GM12878 (cell line): Measurements from ENCODE around the gene CDH5. TPM values are rescaled to one million over a fixed set of nuclear protein-coding genes. Genes with fewer than 3 reads are reported as not detected.

Experiments used
- ATAC-seq: fragments of 200-7000 bp; cut with Tn5 transposase; 3 replicates; pipeline ENCODE4 v1.9.1; 2020; ENCODE audit warnings: mild to moderate bottlenecking, moderate library complexity
- Bru-seq: library from RNA; stranded (reverse); fragments of 400-500 nt; gene quantifications from one replicate; lab custom pipeline; 2021; lab: Mats Ljungman, UMichigan
- BruChase-seq, 2 experiments: library from RNA; stranded (reverse); fragments of 400-500 nt; gene quantifications; one replicate each; lab custom pipeline; 2021; lab: Mats Ljungman, UMichigan
- BruUV-seq: library from RNA; stranded (reverse); fragments of 400-500 nt; replicated peaks from 2 replicates; lab custom pipeline; 2021; lab: Mats Ljungman, UMichigan
- CTCF ChIA-PET: fragments of 300-600 bp; sonication (Branson Sonifier 250); formaldehyde crosslinking; extraction: SDS; loops from one replicate; lab custom pipeline; 2021; ENCODE audit warnings: inconsistent platforms; lab: Yijun Ruan, JAX
- POLR2A ChIA-PET: fragments of 350-600 bp; formaldehyde crosslinking; extraction: SDS; loops from one replicate; lab custom pipeline; 2021; ENCODE audit warnings: inconsistent platforms; lab: Charles Lee
- RAD21 ChIA-PET: fragments of 300-600 bp; sonication (Branson Sonifier 250); formaldehyde crosslinking; loops from one replicate; lab custom pipeline; 2023; ENCODE audit warnings: antibody characterized with exemption; ENCODE audit not compliant: unreplicated experiment; lab: Charles Lee
- SMC1A ChIA-PET: fragments of 300-600 bp; sonication (Branson Sonifier 250); formaldehyde crosslinking; loops from one replicate; lab custom pipeline; 2023; ENCODE audit not compliant: unreplicated experiment, uncharacterized antibody; lab: Charles Lee
- DNase-seq: peaks from one replicate; pipeline ENCODE4 v3.0.0-alpha.2; 2011; ENCODE audit warnings: low read depth, low spot score
- FAIRE-seq: peaks from 3 replicates; lab custom pipeline; 2011; peaks lifted over from hg19 to GRCh38; lab: Jason Lieb, UNC
- H2AFZ ChIP-seq: 2 replicates; pipeline ENCODE4 v1.6.0; 2011; ENCODE audit warnings: low read depth, low read length, control low read depth; ENCODE audit not compliant: control insufficient read depth
- H3K27ac ChIP-seq: 2 replicates; pipeline ENCODE4 v1.5.1; 2011; ENCODE audit warnings: control low read depth; ENCODE audit not compliant: control insufficient read depth, insufficient read depth
- H3K27me3 ChIP-seq, 2 experiments: replicated peaks in 1 of 2; 2 replicates each; pipeline versions ENCODE4 v1.6.0 to v1.6.1; 2011; ENCODE audit warnings: low read length in 1 of 2; ENCODE audit not compliant: control insufficient read depth in 2 of 2, insufficient read depth in 2 of 2
- H3K36me3 ChIP-seq, 2 experiments: 2 replicates each; pipeline ENCODE4 v1.5.1; 2011; ENCODE audit warnings: low read length in 1 of 2; ENCODE audit not compliant: control insufficient read depth in 2 of 2, insufficient read depth in 2 of 2
- H3K4me1 ChIP-seq: 2 replicates; pipeline ENCODE4 v1.6.1; 2011; ENCODE audit warnings: mild to moderate bottlenecking, low read length, moderate library complexity, mixed read lengths; ENCODE audit not compliant: control insufficient read depth, insufficient read depth
- H3K4me2 ChIP-seq: 2 replicates; pipeline ENCODE4 v1.6.0; 2011; ENCODE audit warnings: control low read depth; ENCODE audit not compliant: control insufficient read depth, insufficient read depth
- H3K4me3 ChIP-seq: fragments of 200-600 bp; sonication (generic); 2 replicates; pipeline ENCODE4 v1.5.1; 2016
- H3K79me2 ChIP-seq: 2 replicates; pipeline ENCODE4 v1.6.0; 2011; ENCODE audit warnings: low read length; ENCODE audit not compliant: control insufficient read depth, insufficient read depth
- H3K9ac ChIP-seq: 2 replicates; pipeline ENCODE4 v1.8.0; 2011; ENCODE audit warnings: low read length, control low read depth, mixed read lengths; ENCODE audit not compliant: control insufficient read depth, insufficient read depth
- H3K9me3 ChIP-seq: replicated peaks from 3 replicates; pipeline ENCODE4 v1.5.1; 2011; ENCODE audit warnings: mild to moderate bottlenecking, low read length; ENCODE audit not compliant: control insufficient read depth, insufficient read depth
- H4K20me1 ChIP-seq: 2 replicates; pipeline ENCODE4 v1.6.0; 2011; ENCODE audit not compliant: control insufficient read depth, insufficient read depth
- ASH2L ChIP-seq: fragments of 300-600, 200-600 bp; sonication (generic); IDR thresholded peaks from 2 replicates; pipeline ENCODE4 v1.6.1; 2017; ENCODE audit warnings: low read depth, mild to moderate bottlenecking, borderline replicate concordance
- CBFB ChIP-seq: IDR thresholded peaks from 2 replicates; pipeline ENCODE4 v1.6.1; 2016; ENCODE audit warnings: antibody characterized with exemption, low read depth
- CHD4 ChIP-seq: fragments of 200-600 bp; sonication (generic); IDR thresholded peaks from 2 replicates; pipeline ENCODE4 v1.6.1; 2016; ENCODE audit warnings: mild to moderate bottlenecking
- IKZF2 ChIP-seq, 2 experiments: fragments of 450-650 bp; IDR thresholded peaks; 2 replicates each; pipeline ENCODE4 v1.6.1; 2017; ENCODE audit warnings: mild to moderate bottlenecking in 2 of 2, moderate library complexity in 2 of 2
- IRF5 ChIP-seq: fragments of 450-650 bp; IDR thresholded peaks from 2 replicates; pipeline ENCODE4 v1.6.1; 2017; ENCODE audit warnings: borderline replicate concordance
- PRDM15 ChIP-seq: fragments of 450-650 bp; formaldehyde crosslinking; IDR thresholded peaks from 2 replicates; pipeline ENCODE4 v1.4.0; 2020; ENCODE audit warnings: mild to moderate bottlenecking, moderate library complexity
- SKIL ChIP-seq: fragments of 450-650 bp; IDR thresholded peaks from 2 replicates; pipeline ENCODE4 v1.6.1; 2017; ENCODE audit warnings: mild to moderate bottlenecking, low read depth, inconsistent platforms; ENCODE audit not compliant: poor library complexity, severe bottlenecking
- SREBF2 ChIP-seq: IDR thresholded peaks from 2 replicates; pipeline ENCODE4 v1.6.1; 2012; ENCODE audit warnings: mild to moderate bottlenecking, low read length
- TARDBP ChIP-seq: IDR thresholded peaks from 2 replicates; pipeline ENCODE4 v1.6.1; 2016; ENCODE audit warnings: borderline replicate concordance
- TCF3 ChIP-seq: IDR thresholded peaks from 2 replicates; pipeline ENCODE4 v1.6.1; 2012; ENCODE audit warnings: low read depth, mild to moderate bottlenecking, low read length, borderline replicate concordance; ENCODE audit not compliant: insufficient read depth
- TCF7 ChIP-seq: IDR thresholded peaks from 2 replicates; pipeline ENCODE4 v1.6.1; 2014; ENCODE audit warnings: antibody characterized with exemption, borderline replicate concordance
- ZNF384 ChIP-seq: IDR thresholded peaks from 2 replicates; pipeline ENCODE4 v1.6.1; 2012; ENCODE audit warnings: low read depth, mild to moderate bottlenecking, low read length, improper control_type of control experiment, borderline replicate concordance
- WGBS: methylation state at CpG from one replicate; pipeline ENCODE4 v1.1.6; 2016; ENCODE audit warnings: low lambda C conversion rate; ENCODE audit not compliant: insufficient replicate concordance, insufficient coverage; ENCODE audit errors: missing lambda C conversion rate; 5-methylcytosine and 5-hydroxymethylcytosine counted together
- in situ Hi-C: fragments of 300-500 bp; cut with MboI; formaldehyde crosslinking; loops from 9 replicates; pipeline ENCODE4 v1.14.3; 2018; ENCODE audit warnings: mixed read lengths
- intact Hi-C: fragments of 100-400 bp; cut with micrococcal nuclease; formaldehyde crosslinking; loops from one replicate; pipeline ENCODE4 v1.14.2; 2022; ENCODE audit not compliant: unreplicated experiment
- long read RNA-seq, 2 experiments: library from polyadenylated mRNA; unstranded; transcript quantifications; one replicate each; pipeline ENCODE4 v2.0.0, GENCODE V29; 2019 to 2020
- polyA minus RNA-seq, 3 experiments: library from RNA; depleted of rRNA, polyadenylated mRNA; stranded (reverse); fragments of >200 nt; gene quantifications; 2 replicates each; pipeline ENCODE4 v1.2.3, GENCODE V29; 2011
- polyA plus RNA-seq, 11 experiments: library from polyadenylated mRNA; depleted of rRNA in 4 of 11; unstranded in 6 of 11; stranded (reverse) in 5 of 11; fragments of >200 nt; fragmentation: Nextera tagmentation in 4 of 11; fragmentation: Illumina TruSeq in 1 of 11; extraction: Ambion mirVana in 4 of 11; extraction: Trizol in 1 of 11; gene quantifications; 1 replicate in 1 of 11; 2 replicates in 10 of 11; pipeline versions ENCODE4 v1.2.1 to v1.2.3, GENCODE V29; 2011 to 2016; ENCODE audit warnings: inconsistent platforms in 2 of 11, missing spikeins in 2 of 11, low read depth in 1 of 11
- total RNA-seq, 4 experiments: library from RNA; depleted of rRNA in 3 of 4; stranded (reverse); fragments of >200 nt in 3 of 4; fragmentation: Illumina TruSeq in 1 of 4; extraction: Trizol in 1 of 4; gene quantifications; 2 replicates each; pipeline versions ENCODE4 v1.2.1 to v1.2.3, GENCODE V29; 2013 to 2021

Gene CDH5
- total RNA-seq (2013; cell fraction: nucleolus; rRNA removed) = not detected in 2 replicates
- total RNA-seq (2014; rRNA removed) = not detected in 2 replicates
- not detected in 2 replicates for total RNA-seq (2014; rRNA removed; fragmentation: Illumina TruSeq; extraction: Trizol)
- total RNA-seq (2021) = not detected in 2 replicates
- polyA plus RNA-seq (2011; ENCODE audit: low read depth) = not detected
- not detected in 2 replicates for polyA plus RNA-seq (2011; rRNA removed)
- polyA plus RNA-seq (2011; cell fraction: cytosol; rRNA removed) = 0.02 TPM in 1 of 2 replicates, not detected in the other
- not detected in 2 replicates for polyA plus RNA-seq (2011; cell fraction: nucleus; rRNA removed)
- not detected in 2 replicates for polyA plus RNA-seq (2012)
- polyA plus RNA-seq (2014; fragmentation: Illumina TruSeq; extraction: Trizol) = not detected in 2 replicates
- not detected for polyA plus RNA-seq (2014; fragmentation: Nextera tagmentation; extraction: Ambion mirVana)
- not detected in 2 replicates for polyA plus RNA-seq (2014; rRNA removed)
- polyA plus RNA-seq (2016; fragmentation: Nextera tagmentation; extraction: Ambion mirVana) = not detected
- not detected in 2 replicates for polyA minus RNA-seq (2011; rRNA and poly(A)+ RNA removed)
- polyA minus RNA-seq (2011; cell fraction: cytosol; rRNA and poly(A)+ RNA removed) = not detected in 2 replicates
- not detected in 2 replicates for polyA minus RNA-seq (2011; cell fraction: nucleus; rRNA and poly(A)+ RNA removed)
- Bru-seq, nascent RNA = not detected
- not detected for BruChase-seq, experiment 1, labeled RNA remaining after a 6-hour chase
- percentile 5 among the genes with signal in this experiment for BruChase-seq, experiment 2, labeled RNA remaining after a 2-hour chase
- long read RNA-seq, experiment 1 = 0 reads
- long read RNA-seq, experiment 2 = 0 reads

GRCh38 chr16:66366433-66367299 lies at the start of gene CDH5:
TSS of gene CDH5 (plus strand) at chr16:66366691. CDS start at chr16:66379338, 12,647 bp downstream.
- no peak within 1 kb of the TSS for H2AFZ ChIP-seq
- in situ Hi-C loops = no loop called here
- H3K4me1 ChIP-seq = peaks cover 5% of the 10 kb centered on the region; the same call in 1 of the 2 replicates
- H3K9me3 ChIP-seq = no peaks in the 10 kb centered on the region; the same call in 2 of the 3 replicates
- ChIA-PET CTCF (interaction anchor here (3.4 kb wide), 1 partner anchor 9 kb away, joined by 18 read pairs; no protein-coding TSS in a partner anchor), SMC1A (no interaction called here), POLR2A (no interaction called here), RAD21 (interaction anchor here (0.6 kb wide), 1 partner anchor 241 kb away, joined by 3 read pairs; no protein-coding TSS in a partner anchor)
- FAIRE-seq (no peak), DNase-seq (no peak), ATAC-seq (no peak)
- no peak within 1 kb of the TSS for H3K9ac ChIP-seq
- H4K20me1 ChIP-seq = no peaks in the 10 kb centered on the region
- no peaks in the 10 kb centered on the region for H3K36me3 ChIP-seq
- no peak within 1 kb of the TSS for H3K27ac ChIP-seq
- intact Hi-C loops = no loop called here
- H3K27me3 ChIP-seq = peaks cover 0 to 2% of the 10 kb centered on the region in 2 experiments; a peak in 2 of 4 replicates
- no peak within 1 kb of the TSS for H3K4me3 ChIP-seq
- BruUV-seq = no TSS peak
- H3K4me2 ChIP-seq = no peak within 1 kb of the TSS
- WGBS = 18% methylated on average over 25 of the region's 25 CpGs
- H3K79me2 ChIP-seq = no peaks in the 10 kb centered on the region
- no peak for TF ChIP-seq IKZF2 (IDR thresholded peaks at IDR 0.05)
- no peak for TF ChIP-seq ASH2L
- TF ChIP-seq SREBF2 = no peak
- TF ChIP-seq TCF3 = no peak
- TF ChIP-seq ZNF384 = no peak
- no peak for TF ChIP-seq CHD4
- TF ChIP-seq TCF7 = no peak
- TF ChIP-seq IRF5 = no peak
- no peak for TF ChIP-seq SKIL
- TF ChIP-seq TARDBP = no peak
- TF ChIP-seq PRDM15 (CRISPR knock-in tag) = no peak
- no peak for TF ChIP-seq CBFB
